Smooth muscle cell (in vitro differentiated cells): ENCODE data around the gene DLGAP1. TPM values are rescaled to one million over a fixed set of nuclear protein-coding genes. Genes with fewer than 3 reads are reported as not detected.
"Not testable (repeated sequence)": the region's sequence is repeated elsewhere in the genome, so short reads cannot be mapped to it uniquely, and the experiment has no call there.

ENCODE experiments used
- DNase-seq: peaks from one replicate; lab custom pipeline; 2025; ENCODE audit not compliant: unreplicated experiment; lab: John Stamatoyannopoulos, UW
- H2AFZ ChIP-seq: fragments of 200-600 bp; sonication (generic); 2 replicates; pipeline ENCODE4 v1.6.0; 2016; ENCODE audit warnings: antibody characterized with exemption, low read depth, mild to moderate bottlenecking
- H3F3A ChIP-seq: fragments of 200-600 bp; sonication (generic); 2 replicates; pipeline ENCODE4 v1.6.0; 2017; ENCODE audit warnings: antibody characterized with exemption, low read depth
- H3K27ac ChIP-seq: fragments of 200-600 bp; sonication (generic); 2 replicates; pipeline ENCODE4 v1.5.1; 2016; ENCODE audit warnings: low read depth, mild to moderate bottlenecking
- H3K27me3 ChIP-seq: fragments of 200-600 bp; sonication (generic); 2 replicates; pipeline ENCODE4 v1.6.1; 2016; ENCODE audit warnings: low read depth, mild to moderate bottlenecking
- H3K36me3 ChIP-seq: fragments of 200-600 bp; sonication (generic); 2 replicates; pipeline ENCODE4 v1.5.1; 2016; ENCODE audit warnings: low read depth
- H3K4me1 ChIP-seq: fragments of 200-600 bp; sonication (generic); 2 replicates; pipeline ENCODE4 v1.5.1; 2016; ENCODE audit warnings: low read depth
- H3K4me2 ChIP-seq: fragments of 200-600 bp; sonication (generic); 2 replicates; pipeline ENCODE4 v1.6.0; 2016; ENCODE audit warnings: mild to moderate bottlenecking
- H3K4me3 ChIP-seq: fragments of 200-600 bp; sonication (generic); 2 replicates; pipeline ENCODE4 v1.5.1; 2016; ENCODE audit warnings: mild to moderate bottlenecking
- H3K79me2 ChIP-seq: fragments of 200-600 bp; sonication (generic); 2 replicates; pipeline ENCODE4 v1.6.0; 2016; ENCODE audit warnings: low read depth, mild to moderate bottlenecking
- H3K9ac ChIP-seq: fragments of 200-600 bp; sonication (generic); 2 replicates; pipeline ENCODE4 v1.6.0; 2016; ENCODE audit warnings: low read depth
- H3K9me3 ChIP-seq: fragments of 200-600 bp; sonication (generic); replicated peaks from 2 replicates; pipeline ENCODE4 v1.5.1; 2016; ENCODE audit warnings: low read depth
- H4K20me1 ChIP-seq: fragments of 200-600 bp; sonication (generic); 2 replicates; pipeline ENCODE4 v1.6.0; 2016; ENCODE audit warnings: low read depth
- CTCF ChIP-seq: fragments of 200-600 bp; sonication (generic); IDR thresholded peaks from 2 replicates; pipeline ENCODE4 v1.5.1; 2017; ENCODE audit warnings: borderline replicate concordance, mild to moderate bottlenecking, antibody characterized with exemption; ENCODE audit not compliant: insufficient read depth, poor library complexity, severe bottlenecking
- WGBS: methylation state at CpG from one replicate; pipeline ENCODE4 v1.1.7; 2016; ENCODE audit warnings: low lambda C conversion rate; 5-methylcytosine and 5-hydroxymethylcytosine counted together
- polyA plus RNA-seq: library from polyadenylated mRNA; unstranded; fragments of >200 nt; fragmentation: Nextera tagmentation; extraction: Ambion mirVana; gene quantifications from 2 replicates; pipeline ENCODE4 v1.2.1, GENCODE V29; 2016
- total RNA-seq: library from RNA; depleted of rRNA; stranded (reverse); fragments of >200 nt; gene quantifications from 2 replicates; pipeline ENCODE4 v1.2.3, GENCODE V29; 2014

Gene DLGAP1
- total and polyA plus RNA-seq, 2 experiments from 2014 or later = 2.6 to 11.3 TPM

- Histone ChIP-seq H3F3A (peaks cover 48% of the 10 kb centered on the region), H3K27ac (peak overlapping the region; percentile 99), H4K20me1 (no peaks in the 10 kb centered on the region), H3K79me2 (peaks cover 18% of the 10 kb centered on the region), H3K36me3 (no peaks in the 10 kb centered on the region), H2AFZ (no peak overlapping the region), H3K4me1 (peaks cover 35% of the 10 kb centered on the region), H3K9ac (no peak overlapping the region), H3K4me3 (no peak overlapping the region), H3K9me3 (no peaks in the 10 kb centered on the region), H3K4me2 (no peak overlapping the region), H3K27me3 (no peaks in the 10 kb centered on the region)
- no peak for DNase-seq
- WGBS = 59% methylated on average over 8 of the region's 8 CpGs
- TF ChIP-seq CTCF = no peak
Measured at GRCh38 chr18:3607309-3608098, 847.6 kb downstream of the DLGAP1 start.

GRCh38 chr18:3606863-3607262, 848.2 kb downstream of the DLGAP1 start:
- not testable (repeated sequence) for H3K27me3 ChIP-seq, H3K9ac ChIP-seq, H4K20me1 ChIP-seq, DNase-seq, H2AFZ ChIP-seq, H3K36me3 ChIP-seq, H3K9me3 ChIP-seq, H3K4me3 ChIP-seq
- 90% methylated on average over 10 of the region's 10 CpGs for WGBS
- H3K4me2 ChIP-seq = peak overlapping the region; percentile 95
- H3K27ac ChIP-seq = peak overlapping the region; percentile 99
- peaks cover 38% of the 10 kb centered on the region for H3K4me1 ChIP-seq
- H3K79me2 ChIP-seq = peaks cover 18% of the 10 kb centered on the region
- H3F3A ChIP-seq = peaks cover 45% of the 10 kb centered on the region

GRCh38 chr18:3605954-3606443, 849.1 kb downstream of the DLGAP1 start:
- H4K20me1 ChIP-seq = no peaks in the 10 kb centered on the region
- peak overlapping the region; percentile 99 for H3K27ac ChIP-seq
- peak overlapping the region; percentile 46 for H3K4me3 ChIP-seq
- no peaks in the 10 kb centered on the region for H3K27me3 ChIP-seq
- peaks cover 39% of the 10 kb centered on the region for H3K4me1 ChIP-seq
- no peak overlapping the region for H2AFZ ChIP-seq
- WGBS = 6% methylated on average over 9 of the region's 9 CpGs
- H3K79me2 ChIP-seq = peaks cover 18% of the 10 kb centered on the region
- peaks cover 41% of the 10 kb centered on the region for H3F3A ChIP-seq
- H3K36me3 ChIP-seq = no peaks in the 10 kb centered on the region
- DNase-seq = no peak
- H3K9ac ChIP-seq = peak overlapping the region; percentile 91
- H3K9me3 ChIP-seq = no peaks in the 10 kb centered on the region
- peak overlapping the region; percentile 95 for H3K4me2 ChIP-seq
- no peak for TF ChIP-seq CTCF

- H3K27me3 ChIP-seq = no peaks in the 10 kb centered on the region
- H3K27ac ChIP-seq = peak overlapping the region; percentile 99
- no peaks in the 10 kb centered on the region for H3K9me3 ChIP-seq
- no peaks in the 10 kb centered on the region for H3K36me3 ChIP-seq
- TF ChIP-seq CTCF = no peak
- H3F3A ChIP-seq = peaks cover 41% of the 10 kb centered on the region
- H4K20me1 ChIP-seq = no peaks in the 10 kb centered on the region
- WGBS = 8% methylated on average over 5 of the region's 5 CpGs
- no peak for DNase-seq
- H3K9ac ChIP-seq = peak overlapping the region; percentile 91
- peak overlapping the region; percentile 46 for H3K4me3 ChIP-seq
- no peak overlapping the region for H2AFZ ChIP-seq
- H3K4me1 ChIP-seq = peaks cover 39% of the 10 kb centered on the region
- peak overlapping the region; percentile 95 for H3K4me2 ChIP-seq
- H3K79me2 ChIP-seq = peaks cover 18% of the 10 kb centered on the region
Measured at GRCh38 chr18:3605486-3605952, 849.6 kb downstream of the DLGAP1 start.
